AG09309 (cell line): ENCODE data around the gene SMARCC2.
A peak's percentile ranks its signal among the peaks of the same experiment; 100 is the strongest.

Experiments used
- DNase-seq: peaks from one replicate; pipeline ENCODE4 v3.0.0-alpha.2; 2010; ENCODE audit warnings: low read depth
- H3K4me3 ChIP-seq: 2 replicates; pipeline ENCODE4 v1.5.1; 2011; ENCODE audit warnings: mild to moderate bottlenecking, low read depth, low read length, moderate library complexity; ENCODE audit not compliant: control insufficient read depth
- TF ChIP-seq, protein P1 (sequence below): IDR thresholded peaks from 2 replicates; pipeline ENCODE4 v1.5.1; 2011; ENCODE audit warnings: mild to moderate bottlenecking, low read depth, low read length, inconsistent platforms; ENCODE audit not compliant: insufficient read depth, control insufficient read depth; ENCODE audit errors: missing control alignments

Gene SMARCC2

DNA sequence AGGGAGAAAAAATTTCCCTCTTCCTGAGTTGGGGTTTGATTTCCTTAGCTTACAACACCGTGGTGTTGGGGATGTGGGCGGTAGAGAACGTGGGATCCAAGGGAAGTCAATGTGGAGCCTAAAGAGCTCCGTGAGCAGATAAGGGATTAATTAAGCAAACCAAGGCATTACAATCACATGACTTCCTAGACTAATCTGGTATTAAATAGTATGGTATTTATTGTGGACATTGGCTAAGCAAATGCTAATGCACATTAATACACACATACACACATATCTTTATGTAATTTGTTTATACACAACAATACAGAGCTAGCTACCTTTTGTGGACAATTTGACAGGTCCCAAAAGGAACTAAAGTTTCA, 33.2 kb upstream of the SMARCC2 start:
- no peak for DNase-seq
- H3K4me3 ChIP-seq: peak overlapping the region; percentile 95
- TF ChIP-seq, protein P1, sequence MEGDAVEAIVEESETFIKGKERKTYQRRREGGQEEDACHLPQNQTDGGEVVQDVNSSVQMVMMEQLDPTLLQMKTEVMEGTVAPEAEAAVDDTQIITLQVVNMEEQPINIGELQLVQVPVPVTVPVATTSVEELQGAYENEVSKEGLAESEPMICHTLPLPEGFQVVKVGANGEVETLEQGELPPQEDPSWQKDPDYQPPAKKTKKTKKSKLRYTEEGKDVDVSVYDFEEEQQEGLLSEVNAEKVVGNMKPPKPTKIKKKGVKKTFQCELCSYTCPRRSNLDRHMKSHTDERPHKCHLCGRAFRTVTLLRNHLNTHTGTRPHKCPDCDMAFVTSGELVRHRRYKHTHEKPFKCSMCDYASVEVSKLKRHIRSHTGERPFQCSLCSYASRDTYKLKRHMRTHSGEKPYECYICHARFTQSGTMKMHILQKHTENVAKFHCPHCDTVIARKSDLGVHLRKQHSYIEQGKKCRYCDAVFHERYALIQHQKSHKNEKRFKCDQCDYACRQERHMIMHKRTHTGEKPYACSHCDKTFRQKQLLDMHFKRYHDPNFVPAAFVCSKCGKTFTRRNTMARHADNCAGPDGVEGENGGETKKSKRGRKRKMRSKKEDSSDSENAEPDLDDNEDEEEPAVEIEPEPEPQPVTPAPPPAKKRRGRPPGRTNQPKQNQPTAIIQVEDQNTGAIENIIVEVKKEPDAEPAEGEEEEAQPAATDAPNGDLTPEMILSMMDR: no peak

DNA sequence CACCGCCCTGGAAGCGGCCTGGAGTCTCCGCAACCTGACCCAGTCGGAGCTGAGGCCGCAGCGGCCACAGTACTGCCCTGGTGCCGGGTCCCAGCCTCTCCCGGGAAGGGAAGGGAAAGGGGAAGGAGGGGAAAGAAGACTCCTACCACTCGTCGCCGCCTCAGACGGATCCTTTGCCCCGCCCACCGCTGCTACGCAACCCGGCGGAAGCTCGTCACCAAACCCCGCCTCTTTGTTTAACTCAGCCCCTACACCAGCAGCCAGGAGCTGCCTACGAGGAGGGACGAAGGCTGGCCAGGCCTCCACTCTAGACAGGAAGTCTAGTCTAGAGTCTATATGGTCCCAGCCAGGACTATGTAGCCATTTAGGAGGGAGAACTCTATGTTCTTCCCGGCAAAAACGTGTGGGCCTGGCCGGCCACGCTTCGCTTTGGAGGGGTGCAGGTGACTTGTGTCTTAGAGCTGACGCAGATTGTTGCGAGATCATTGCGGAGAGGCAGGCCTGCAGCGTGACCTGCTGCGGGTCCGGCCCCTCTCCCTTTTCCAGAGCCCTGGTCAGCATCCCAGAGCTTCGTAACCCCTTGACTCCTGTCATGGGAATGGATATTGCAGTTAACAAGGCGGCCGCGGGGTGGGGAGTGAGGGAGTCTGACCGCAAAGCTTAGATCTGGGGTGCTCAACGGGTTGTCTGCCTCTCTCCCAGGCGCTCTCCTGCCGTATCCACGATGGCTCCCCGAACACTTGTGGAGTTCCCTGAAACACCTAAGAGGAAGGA, 32.7 kb upstream of the SMARCC2 start, which contains the start of gene RNF41:
TSS of gene RNF41 (minus strand) at position 166 of the 774 bp plus-strand sequence. CDS start 7,875 bp downstream, outside the sequence.
- peak within 1 kb of the TSS; percentile 95 for H3K4me3 ChIP-seq
- DNase-seq: peak; percentile 92
- TF ChIP-seq, protein P1: no peak

DNA sequence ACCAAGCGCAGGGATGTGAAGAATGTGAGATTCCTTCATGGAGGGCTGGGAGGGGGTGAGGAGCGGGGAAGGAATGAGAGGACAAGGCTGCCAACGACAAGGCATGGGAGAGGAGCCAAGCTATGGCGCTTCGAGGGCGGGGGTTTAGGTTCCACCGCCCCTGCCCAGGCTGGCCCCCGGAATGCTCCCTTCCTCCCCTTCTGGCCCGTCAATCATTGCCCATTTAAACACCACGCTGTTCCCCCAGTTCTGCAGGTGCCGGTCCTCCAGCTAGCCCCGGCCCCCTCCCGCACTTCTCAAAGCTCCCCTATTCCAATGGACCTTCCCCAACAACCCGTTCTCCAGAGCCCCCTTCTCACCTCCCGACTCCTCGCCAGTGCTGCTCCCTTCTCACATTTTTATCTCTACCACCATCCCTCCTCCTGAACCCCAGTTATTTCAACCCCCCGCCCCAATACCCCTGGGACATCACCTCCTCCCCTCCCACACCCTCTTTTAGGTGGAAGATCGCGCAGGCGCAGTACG, 32.0 kb upstream of the SMARCC2 start:
- DNase-seq: peak; percentile 53
- TF ChIP-seq, protein P1: no peak
- peak overlapping the region; percentile 95 for H3K4me3 ChIP-seq

DNA sequence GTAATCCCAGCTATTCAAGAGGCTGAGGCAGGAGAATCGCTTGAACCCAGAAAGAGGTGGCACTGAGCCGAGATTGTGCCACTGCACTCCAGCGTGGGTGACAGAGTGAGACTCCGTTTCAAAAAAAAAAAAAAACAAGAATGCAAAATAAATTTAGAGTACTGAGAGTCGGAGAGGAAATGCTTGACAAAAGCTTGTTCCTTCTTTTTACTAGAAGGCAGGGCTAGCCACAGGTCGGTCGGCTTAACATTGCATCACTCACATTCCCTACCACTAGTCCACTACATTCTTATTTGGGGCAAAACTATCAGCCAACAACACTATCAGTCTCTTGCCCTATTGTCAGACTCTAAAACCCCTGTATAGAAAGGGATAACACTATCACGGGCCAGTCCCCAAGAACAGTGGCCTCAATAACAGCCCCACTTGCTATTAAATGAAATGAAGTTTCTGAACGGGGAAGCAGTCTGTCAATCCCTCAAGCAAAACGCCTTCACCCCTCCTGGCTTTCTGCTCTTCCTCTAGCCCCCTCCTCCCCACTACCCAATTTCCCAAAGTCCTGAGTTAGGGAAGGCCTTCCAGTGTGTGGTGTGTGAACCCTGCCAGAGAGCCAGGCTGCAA, 31.4 kb upstream of the SMARCC2 start:
- TF ChIP-seq, protein P1: no peak
- DNase-seq: peak; percentile 42
- H3K4me3 ChIP-seq: peak overlapping the region; percentile 95

DNA sequence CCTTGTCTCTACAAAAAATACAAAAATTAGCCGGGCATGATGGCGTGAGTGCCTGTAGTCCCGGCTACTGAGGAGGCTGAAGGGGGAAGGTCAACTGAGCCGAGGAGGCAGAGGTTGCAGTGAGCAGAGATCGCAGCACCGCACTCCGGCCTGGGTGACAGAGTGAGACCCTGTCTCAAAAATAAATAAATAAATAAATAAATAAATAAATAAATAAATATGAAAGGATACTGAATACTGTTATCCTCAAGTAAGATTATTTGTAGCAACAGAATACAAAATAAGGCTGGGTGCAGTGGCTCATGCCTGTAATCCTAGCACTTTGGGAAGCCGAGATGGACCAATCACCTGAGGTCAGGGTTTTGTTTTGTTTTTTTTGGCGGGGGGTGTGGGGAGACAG, 30.6 kb upstream of the SMARCC2 start:
- TF ChIP-seq, protein P1: no peak
- H3K4me3 ChIP-seq: peak overlapping the region; percentile 95
- DNase-seq: no peak

DNA sequence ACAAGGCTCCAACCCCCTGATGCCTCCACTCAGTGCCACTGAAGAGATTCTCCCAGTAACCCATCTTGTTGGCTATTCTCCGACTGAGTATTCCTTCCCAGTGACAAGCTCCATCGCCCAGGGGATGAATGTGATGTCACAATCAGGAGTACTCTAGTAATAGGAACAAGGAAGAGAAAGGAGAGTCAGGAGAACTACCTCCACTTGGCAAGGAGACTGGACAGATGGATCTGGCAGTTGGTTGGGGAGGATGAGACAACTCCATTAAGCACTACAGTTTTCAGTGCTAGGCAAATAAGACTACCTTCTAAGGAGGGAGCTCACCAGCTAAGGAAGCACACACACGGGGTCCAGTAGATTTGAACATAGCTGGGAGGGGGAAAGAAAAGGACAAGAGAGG, 27.2 kb upstream of the SMARCC2 start:
- H3K4me3 ChIP-seq: no peak overlapping the region
- TF ChIP-seq, protein P1: no peak
- no peak for DNase-seq
